ENCODE data around the gene RNASEL.

Gene RNASEL

GRCh38 chr1:182598296-182598695 lies 9.2 kb upstream of the RNASEL start:
- DNase-seq = no peak

DNA sequence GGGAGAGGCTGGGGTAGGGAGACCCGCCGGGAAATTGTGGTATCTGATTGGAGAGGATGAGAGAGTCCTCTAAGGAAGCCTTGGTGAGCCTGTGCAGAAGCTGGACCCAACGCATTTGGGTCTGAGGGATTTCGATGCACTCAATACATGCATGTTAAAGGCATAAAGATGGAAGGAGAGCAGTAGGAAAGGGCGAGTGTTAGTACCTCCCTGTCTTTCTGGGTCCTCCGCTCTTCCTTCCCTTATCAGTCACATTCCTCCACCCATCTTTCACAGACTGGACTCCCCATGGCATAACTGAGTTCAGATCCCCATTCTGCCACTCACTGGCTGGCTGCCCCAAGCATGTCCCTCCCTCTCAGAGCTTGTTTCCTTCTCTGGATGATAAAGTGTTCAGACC lies 7.9 kb upstream of the RNASEL start:
- no peak for DNase-seq

DNA sequence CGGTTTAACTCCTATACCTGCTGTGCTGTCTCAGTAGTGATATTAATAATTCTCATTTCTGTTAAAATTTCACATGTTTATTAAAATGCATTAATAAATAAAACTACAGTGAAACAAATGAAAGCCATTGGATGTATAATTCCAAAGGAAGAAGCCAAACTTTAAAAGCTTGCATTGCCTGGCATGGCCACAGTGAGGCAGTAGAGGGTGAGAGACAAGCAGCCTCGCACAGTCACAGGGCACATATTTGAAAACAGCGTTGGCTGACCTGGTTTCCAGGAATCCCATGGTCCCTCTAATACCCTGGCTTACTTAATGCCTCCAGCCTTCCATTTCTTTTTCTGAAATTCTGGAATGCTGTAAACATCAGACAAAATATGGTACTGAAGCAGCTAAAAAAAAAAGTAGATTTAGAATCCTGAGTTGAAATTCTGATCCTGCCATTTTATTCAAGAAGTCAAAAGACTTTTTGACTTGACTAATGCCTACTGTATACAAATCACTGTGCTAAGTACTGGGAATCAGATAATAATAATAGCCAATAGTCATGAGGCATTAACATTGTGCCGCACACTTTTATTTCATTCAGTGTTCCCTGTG lies 6.7 kb upstream of the RNASEL start:
- no peak for DNase-seq

- DNase-seq = no peak
These were observed 875 bp upstream of the RNASEL start for GRCh38 chr1:182589931-182590330.

DNA sequence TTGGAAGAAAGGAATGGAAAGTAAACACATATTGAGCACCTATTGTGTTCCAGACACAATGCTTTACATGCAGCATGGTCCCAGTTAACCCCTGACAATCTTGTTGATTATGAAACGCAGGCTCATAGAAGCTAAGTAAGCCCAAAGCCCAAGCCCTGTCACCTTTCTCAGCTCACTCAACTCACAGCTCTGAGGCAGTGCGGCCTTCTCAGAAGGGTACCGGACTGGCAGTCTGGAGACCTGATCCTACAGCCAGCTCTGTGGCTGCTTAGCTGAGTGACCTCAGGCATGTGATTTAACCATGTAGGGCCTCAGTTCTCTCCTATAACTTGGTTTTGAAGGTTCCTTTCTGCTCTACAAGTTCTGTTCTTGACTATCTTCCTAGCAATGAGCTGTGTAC lies 464 bp upstream of the RNASEL start:
- no peak for DNase-seq

- no peak for DNase-seq
These were observed 1.2 kb downstream of the RNASEL start for GRCh38 chr1:182587666-182588499.

DNA sequence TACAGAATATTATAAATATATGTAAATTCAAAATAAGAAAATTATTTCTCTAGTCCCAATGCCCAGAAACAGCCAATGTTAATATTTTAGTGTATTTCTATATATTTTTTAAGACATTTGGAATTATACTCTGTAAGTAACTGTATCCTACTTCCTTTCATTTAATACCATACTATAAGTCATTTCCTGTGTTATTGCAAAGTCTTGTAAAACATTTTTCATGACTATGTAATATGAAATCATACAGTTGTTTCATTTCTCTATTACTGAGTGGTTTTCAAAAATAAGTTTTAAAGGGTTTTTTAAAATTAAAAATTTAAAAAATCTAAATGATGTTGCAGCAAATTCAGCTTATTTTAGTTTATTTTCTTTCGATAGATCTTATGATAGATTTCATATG lies 2.0 kb downstream of the RNASEL start:
- no peak for DNase-seq

GRCh38 chr1:182586380-182586779 lies 2.7 kb downstream of the RNASEL start:
- no peak for DNase-seq

- no peak for DNase-seq
These were observed 4.3 kb downstream of the RNASEL start for GRCh38 chr1:182584746-182585145.

DNA sequence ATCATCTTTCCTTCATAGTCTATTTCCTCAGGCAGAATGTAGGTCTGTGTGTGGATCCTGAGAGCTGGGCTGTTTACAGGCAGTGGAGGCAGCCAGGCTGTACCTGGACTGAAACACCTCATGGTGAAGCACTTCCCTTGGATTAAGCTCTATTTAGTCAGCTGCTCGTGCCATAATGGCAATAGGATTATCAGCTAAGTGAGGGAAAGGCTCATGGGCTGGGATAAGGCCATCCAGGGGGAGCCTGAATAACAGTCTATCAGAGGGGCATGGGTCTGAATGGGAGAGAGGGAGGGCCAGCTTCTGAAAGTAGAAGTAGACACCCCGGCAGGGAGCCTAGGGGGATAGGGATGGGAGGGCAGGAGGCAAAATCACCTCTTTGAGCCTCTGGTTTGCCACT lies 8.3 kb downstream of the RNASEL start:
- DNase-seq = no peak

- DNase-seq = no peak
These were observed 13.4 kb downstream of the RNASEL start for GRCh38 chr1:182575540-182576149.

DNA sequence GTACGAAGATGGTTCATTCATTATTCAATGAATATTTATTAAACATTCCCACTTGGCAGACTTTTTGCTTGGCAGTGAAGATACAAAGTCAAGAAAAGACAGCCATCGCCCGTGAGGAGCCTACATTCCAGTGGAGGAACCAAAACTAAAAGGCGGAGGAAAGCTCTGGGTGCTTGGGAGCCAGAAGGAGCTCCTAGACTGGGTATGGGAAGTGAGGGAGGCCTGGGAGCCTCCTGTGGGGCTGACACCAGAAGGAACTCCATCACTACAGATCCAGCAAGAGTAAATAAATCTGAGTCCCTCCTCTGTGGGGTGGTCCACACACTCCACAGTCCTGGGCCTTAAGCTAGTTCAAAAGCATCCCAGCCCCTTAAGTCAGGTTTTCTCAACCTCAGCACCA lies 14.9 kb downstream of the RNASEL start:
- no peak for DNase-seq

DNA sequence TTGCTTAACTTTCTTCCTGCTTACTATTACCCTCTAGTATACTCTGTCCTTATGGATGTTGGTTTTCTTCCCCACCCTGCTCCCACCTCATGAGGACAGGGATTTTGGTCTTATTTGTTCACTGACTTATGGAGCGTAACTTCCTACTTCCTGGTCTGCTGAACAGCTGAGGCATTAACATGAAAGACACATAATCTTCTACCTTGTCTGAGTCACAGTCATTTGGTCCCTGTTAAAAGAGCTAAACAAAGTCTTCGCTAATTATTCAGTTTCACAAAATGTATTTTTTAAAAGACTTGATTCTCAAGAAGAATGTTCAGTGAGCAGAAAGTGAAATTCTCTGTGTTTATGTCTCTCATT lies 18.5 kb downstream of the RNASEL start:
- DNase-seq = no peak

GRCh38 chr1:182569939-182570610 lies 19.0 kb downstream of the RNASEL start:
- no peak for DNase-seq

- DNase-seq = no peak
These were observed 20.3 kb downstream of the RNASEL start for GRCh38 chr1:182568647-182569284.

DNA sequence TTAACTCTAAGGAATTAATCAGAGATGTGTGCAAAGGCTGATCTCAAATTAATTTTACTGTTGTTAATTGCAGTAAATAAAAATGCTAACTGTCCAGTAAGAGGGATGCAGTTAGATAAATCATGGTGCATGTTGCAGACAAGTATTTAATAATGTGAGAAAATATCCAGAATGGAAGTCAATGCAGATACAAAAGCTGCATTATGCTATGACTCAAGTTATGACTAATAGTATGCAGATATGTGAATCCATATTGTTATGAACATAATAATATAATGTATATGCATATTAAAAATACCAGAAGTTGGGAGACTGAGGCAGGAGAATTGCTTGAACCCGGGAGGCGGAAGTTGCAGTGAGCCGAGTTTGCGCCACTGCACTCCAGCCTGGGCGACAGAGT lies 21.4 kb downstream of the RNASEL start:
- no peak for DNase-seq

- no peak for DNase-seq
These were observed 23.5 kb downstream of the RNASEL start for GRCh38 chr1:182565537-182565936.

GRCh38 chr1:182564406-182565004 lies 24.6 kb downstream of the RNASEL start:
- DNase-seq = no peak

DNA sequence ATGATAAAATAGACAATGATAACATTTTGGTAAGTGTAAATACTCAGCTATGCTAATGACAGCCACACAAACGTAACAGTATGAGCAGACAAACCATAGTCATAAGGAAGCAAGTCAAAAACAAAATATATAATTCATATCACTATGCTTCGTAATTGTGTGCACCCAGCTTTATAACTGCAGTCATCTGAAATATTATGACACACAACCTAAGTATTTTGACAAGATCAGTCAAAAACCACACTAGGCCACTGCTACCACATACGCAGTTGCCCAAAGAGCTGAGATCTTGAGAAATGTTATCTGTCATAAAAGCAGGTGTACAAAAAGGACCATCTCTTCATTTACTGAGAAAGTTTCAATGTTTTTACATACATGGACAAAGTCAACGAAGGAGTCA lies 26.0 kb downstream of the RNASEL start:
- DNase-seq = no peak

DNA sequence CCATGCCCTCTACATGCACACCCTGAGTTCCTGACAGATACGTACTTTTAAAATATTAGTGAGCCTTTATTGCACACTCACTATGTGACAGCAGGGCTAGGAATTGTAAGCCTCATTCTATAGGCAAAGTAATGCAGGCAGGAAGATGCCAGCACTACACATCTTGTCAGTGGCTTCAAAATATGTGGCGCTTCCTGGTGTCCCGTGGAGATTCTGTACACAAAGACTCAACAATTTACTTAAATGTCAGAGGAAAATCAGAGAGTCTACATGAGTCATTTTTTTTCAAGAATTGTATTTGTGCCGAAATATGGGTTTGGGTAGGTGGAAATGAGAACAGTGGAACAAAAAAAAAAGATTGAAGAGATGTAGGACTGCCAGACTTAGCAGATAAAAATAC lies 27.6 kb downstream of the RNASEL start:
- DNase-seq = no peak

GRCh38 chr1:182560392-182560984 lies 28.6 kb downstream of the RNASEL start:
- DNase-seq = no peak

- DNase-seq = no peak
These were observed 32.8 kb downstream of the RNASEL start for GRCh38 chr1:182556279-182556678.

DNA sequence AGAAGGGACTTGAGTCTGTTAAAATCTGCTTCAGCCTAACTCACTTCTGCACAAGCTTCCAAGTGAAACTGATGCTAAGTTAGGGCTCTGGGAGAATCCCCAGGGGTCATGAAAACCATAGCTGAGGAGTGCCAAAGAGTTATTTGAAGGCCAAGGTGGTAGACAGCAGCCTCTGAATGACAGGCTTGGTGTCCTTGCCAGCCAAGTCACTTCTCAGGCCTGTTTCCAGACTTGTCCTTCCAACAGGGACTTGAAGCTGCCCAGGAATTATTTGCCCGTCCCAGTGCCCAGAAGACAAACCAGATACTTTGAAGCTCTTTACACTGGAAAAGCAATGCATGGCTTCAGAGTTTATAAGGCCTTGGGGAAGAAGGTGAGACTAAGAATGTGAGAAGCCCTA lies 33.6 kb downstream of the RNASEL start:
- DNase-seq = no peak
